HepG2 (cell line): ENCODE data around the gene LRRC51. TPM values are rescaled to one million over a fixed set of nuclear protein-coding genes. Genes with fewer than 3 reads are reported as not detected.

Source experiments
- BCL6 ChIP-seq: IDR thresholded peaks from 2 replicates; pipeline ENCODE4 v1.6.1; 2016; ENCODE audit warnings: missing genetic modification reagents, missing compliant biosample characterization
- KDM5B ChIP-seq: sonication (generic); formaldehyde crosslinking; IDR thresholded peaks from 2 replicates; pipeline ENCODE4 v1.4.0; 2020; ENCODE audit warnings: missing genetic modification reagents, mild to moderate bottlenecking, borderline replicate concordance
- KDM6A ChIP-seq: IDR thresholded peaks from 2 replicates; pipeline ENCODE4 v1.6.1; 2016; ENCODE audit warnings: low read depth
- NFE2 ChIP-seq: sonication (generic); formaldehyde crosslinking; IDR thresholded peaks from 2 replicates; pipeline ENCODE4 v1.4.0; 2020; ENCODE audit warnings: missing genetic modification reagents
- SP140L ChIP-seq: sonication (generic); formaldehyde crosslinking; IDR thresholded peaks from 2 replicates; pipeline ENCODE4 v1.4.0; 2020; ENCODE audit warnings: missing genetic modification reagents, borderline replicate concordance
- XRCC5 ChIP-seq: fragments of 200-400 bp; formaldehyde crosslinking; optimal IDR thresholded peaks from 2 replicates; pipeline ENCODE3; 2017; ENCODE audit warnings: mild to moderate bottlenecking, low read length
- ZBTB8A ChIP-seq: sonication (generic); formaldehyde crosslinking; IDR thresholded peaks from 2 replicates; pipeline ENCODE4 v1.4.0; 2020; ENCODE audit warnings: mild to moderate bottlenecking, low read depth, missing genetic modification reagents, borderline replicate concordance
- ZNF180 ChIP-seq: sonication (generic); formaldehyde crosslinking; IDR thresholded peaks from 2 replicates; pipeline ENCODE4 v1.4.0; 2020; ENCODE audit warnings: low read depth, missing genetic modification reagents, borderline replicate concordance
- ZNF329 ChIP-seq: sonication (generic); formaldehyde crosslinking; IDR thresholded peaks from 2 replicates; pipeline ENCODE4 v1.9.0; 2021; ENCODE audit warnings: low read depth, mild to moderate bottlenecking, missing genetic modification reagents
- ZNF407 ChIP-seq: sonication (generic); formaldehyde crosslinking; IDR thresholded peaks from one replicate; pipeline ENCODE4 v1.5.1; 2020; ENCODE audit warnings: mild to moderate bottlenecking, missing genetic modification reagents; ENCODE audit errors: not compliant biosample characterization
- ZNF749 ChIP-seq: sonication (generic); formaldehyde crosslinking; IDR thresholded peaks from 2 replicates; pipeline ENCODE4 v1.8.0; 2022; ENCODE audit warnings: mild to moderate bottlenecking, missing genetic modification reagents, moderate library complexity, borderline replicate concordance
- ZNF776 ChIP-seq: sonication (generic); formaldehyde crosslinking; IDR thresholded peaks from 2 replicates; pipeline ENCODE4 v1.4.0; 2020; ENCODE audit warnings: mild to moderate bottlenecking, missing genetic modification reagents
- polyA plus RNA-seq, 8 experiments: library from polyadenylated mRNA; depleted of rRNA in 3 of 8; stranded (reverse) in 7 of 8; unstranded in 1 of 8; fragments of >200 nt; fragmentation: Illumina TruSeq in 4 of 8; extraction: Trizol in 4 of 8; gene quantifications; 2 replicates each; pipeline versions ENCODE4 v1.2.1 to v1.2.3, GENCODE V29; 2011 to 2016; ENCODE audit warnings: low read depth in 4 of 8, missing spikeins in 1 of 8, mixed read lengths in 1 of 8; ENCODE audit not compliant: insufficient read depth in 1 of 8
- total RNA-seq, 5 experiments: library from RNA; depleted of rRNA; stranded (reverse); fragments of >200 nt; fragmentation: Illumina TruSeq; extraction: Trizol; gene quantifications; 2 replicates each; pipeline ENCODE4 v1.2.3, GENCODE V29; 2016; ENCODE audit warnings: low read depth in 1 of 5
- TF ChIP-seq, protein P1 (sequence below): sonication (generic); formaldehyde crosslinking; IDR thresholded peaks from 2 replicates; pipeline ENCODE4 v1.8.0; 2022; ENCODE audit warnings: mild to moderate bottlenecking, missing genetic modification reagents; ENCODE audit not compliant: insufficient replicate concordance
- TF ChIP-seq, protein P2 (sequence below): sonication (generic); formaldehyde crosslinking; IDR thresholded peaks from 2 replicates; pipeline ENCODE4 v1.4.0; 2020; ENCODE audit warnings: mild to moderate bottlenecking, missing genetic modification reagents
- TF ChIP-seq, protein P3 (sequence below): sonication (generic); formaldehyde crosslinking; IDR thresholded peaks from 2 replicates; pipeline ENCODE4 v1.5.1; 2020; ENCODE audit warnings: missing genetic modification reagents, mild to moderate bottlenecking, borderline replicate concordance

Gene LRRC51
- total and polyA plus RNA-seq, 2 of the 13 experiments (the other 11 are each of a cell fraction or from before 2014, with no cell fraction given) = 5.3 to 6.0 TPM

DNA sequence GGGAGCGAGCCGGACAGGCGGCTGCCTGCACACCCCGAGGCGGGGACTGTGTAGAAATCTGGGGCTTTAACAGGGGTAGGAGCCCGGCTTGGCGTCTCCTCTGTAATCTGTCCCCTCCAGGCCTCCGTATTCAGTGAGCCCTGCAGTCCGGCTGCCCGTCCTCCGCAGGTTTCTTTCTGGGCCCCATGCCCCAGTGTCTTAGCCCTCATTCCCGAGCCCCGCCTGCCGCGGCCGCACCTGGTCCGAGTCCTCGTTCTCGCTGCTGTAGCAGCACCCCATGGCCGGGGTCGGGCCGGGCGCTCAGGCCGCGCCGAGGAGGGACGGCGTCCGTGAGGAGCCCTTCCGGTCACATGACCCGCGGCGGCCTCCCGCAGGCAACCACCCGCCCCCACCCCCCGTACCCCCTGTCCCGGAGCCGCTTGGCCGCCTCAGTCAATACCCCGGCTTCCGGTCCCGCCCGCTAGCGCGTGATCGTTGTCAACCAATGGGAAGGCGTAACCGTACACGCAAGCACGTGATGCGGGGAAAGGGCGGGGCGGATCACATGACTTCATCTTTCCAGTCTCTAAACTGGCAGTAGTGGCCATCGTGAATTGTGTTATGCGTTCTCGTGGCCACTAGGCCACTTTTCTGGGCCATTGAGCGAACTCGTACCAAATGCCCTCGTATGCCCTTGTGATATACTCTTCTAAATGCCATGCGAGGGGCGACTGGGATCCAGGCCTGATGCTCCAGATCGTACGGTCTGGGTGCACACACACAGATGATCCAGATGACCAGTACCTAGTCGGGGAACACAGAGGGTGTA is 22.5 kb downstream of the LRRC51 start, which contains the start of gene LAMTOR1 (continued):
- TF ChIP-seq ZNF749 (CRISPR knock-in tag) (no peak; the same call in 1 of the 2 replicates), ZBTB8A (CRISPR knock-in tag) (no peak), BCL6 (CRISPR knock-in tag) (no peak), ZNF776 (CRISPR knock-in tag) (peak; percentile 88), NFE2 (CRISPR knock-in tag) (no peak), XRCC5 (no peak), SP140L (CRISPR knock-in tag) (no peak), ZNF329 (peak; percentile 60; the same call in 1 of the 2 replicates), KDM6A (CRISPR knock-in tag) (no peak), KDM5B (CRISPR knock-in tag) (peak; percentile 85), ZNF180 (CRISPR knock-in tag) (no peak), ZNF407 (CRISPR knock-in tag) (no peak)
- TF ChIP-seq, protein P1, sequence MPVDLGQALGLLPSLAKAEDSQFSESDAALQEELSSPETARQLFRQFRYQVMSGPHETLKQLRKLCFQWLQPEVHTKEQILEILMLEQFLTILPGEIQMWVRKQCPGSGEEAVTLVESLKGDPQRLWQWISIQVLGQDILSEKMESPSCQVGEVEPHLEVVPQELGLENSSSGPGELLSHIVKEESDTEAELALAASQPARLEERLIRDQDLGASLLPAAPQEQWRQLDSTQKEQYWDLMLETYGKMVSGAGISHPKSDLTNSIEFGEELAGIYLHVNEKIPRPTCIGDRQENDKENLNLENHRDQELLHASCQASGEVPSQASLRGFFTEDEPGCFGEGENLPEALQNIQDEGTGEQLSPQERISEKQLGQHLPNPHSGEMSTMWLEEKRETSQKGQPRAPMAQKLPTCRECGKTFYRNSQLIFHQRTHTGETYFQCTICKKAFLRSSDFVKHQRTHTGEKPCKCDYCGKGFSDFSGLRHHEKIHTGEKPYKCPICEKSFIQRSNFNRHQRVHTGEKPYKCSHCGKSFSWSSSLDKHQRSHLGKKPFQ (CRISPR knock-in tag) = no peak
- TF ChIP-seq, protein P2, sequence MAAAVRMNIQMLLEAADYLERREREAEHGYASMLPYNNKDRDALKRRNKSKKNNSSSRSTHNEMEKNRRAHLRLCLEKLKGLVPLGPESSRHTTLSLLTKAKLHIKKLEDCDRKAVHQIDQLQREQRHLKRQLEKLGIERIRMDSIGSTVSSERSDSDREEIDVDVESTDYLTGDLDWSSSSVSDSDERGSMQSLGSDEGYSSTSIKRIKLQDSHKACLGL (CRISPR knock-in tag) = peak; percentile 87
- TF ChIP-seq, protein P3, sequence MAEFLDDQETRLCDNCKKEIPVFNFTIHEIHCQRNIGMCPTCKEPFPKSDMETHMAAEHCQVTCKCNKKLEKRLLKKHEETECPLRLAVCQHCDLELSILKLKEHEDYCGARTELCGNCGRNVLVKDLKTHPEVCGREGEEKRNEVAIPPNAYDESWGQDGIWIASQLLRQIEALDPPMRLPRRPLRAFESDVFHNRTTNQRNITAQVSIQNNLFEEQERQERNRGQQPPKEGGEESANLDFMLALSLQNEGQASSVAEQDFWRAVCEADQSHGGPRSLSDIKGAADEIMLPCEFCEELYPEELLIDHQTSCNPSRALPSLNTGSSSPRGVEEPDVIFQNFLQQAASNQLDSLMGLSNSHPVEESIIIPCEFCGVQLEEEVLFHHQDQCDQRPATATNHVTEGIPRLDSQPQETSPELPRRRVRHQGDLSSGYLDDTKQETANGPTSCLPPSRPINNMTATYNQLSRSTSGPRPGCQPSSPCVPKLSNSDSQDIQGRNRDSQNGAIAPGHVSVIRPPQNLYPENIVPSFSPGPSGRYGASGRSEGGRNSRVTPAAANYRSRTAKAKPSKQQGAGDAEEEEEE = no peak
